CD4-positive, alpha-beta T cell treated with Interferon gamma for 1 hour (primary cell): ENCODE data around the gene RPRD1B.
A peak's percentile ranks its signal among the peaks of the same experiment; 100 is the strongest.
"Not testable (repeated sequence)": the region's sequence is repeated elsewhere in the genome, so short reads cannot be mapped to it uniquely, and the experiment has no call there.

Experiments used
- DNase-seq: peaks from one replicate; pipeline ENCODE4 v3.0.0-alpha.2; 2020

Gene RPRD1B

GRCh38 chr20:38076548-38076947, 43.0 kb downstream of the RPRD1B start:
- no peak for DNase-seq

GRCh38 chr20:38078084-38078483, 44.5 kb downstream of the RPRD1B start:
- no peak for DNase-seq

GRCh38 chr20:38079353-38079752, 45.8 kb downstream of the RPRD1B start:
- DNase-seq, result no peak

GRCh38 chr20:38081575-38081974, 48.0 kb downstream of the RPRD1B start:
- no peak for DNase-seq

GRCh38 chr20:38082894-38083293, 49.3 kb downstream of the RPRD1B start:
- DNase-seq, result no peak

GRCh38 chr20:38083338-38084048, 49.9 kb downstream of the RPRD1B start:
- no peak for DNase-seq

GRCh38 chr20:38084425-38084951, 50.9 kb downstream of the RPRD1B start:
- DNase-seq, result no peak

GRCh38 chr20:38085026-38085425, 51.5 kb downstream of the RPRD1B start:
- DNase-seq, result no peak

GRCh38 chr20:38089500-38089899, 56.0 kb downstream of the RPRD1B start:
- no peak for DNase-seq

GRCh38 chr20:38090061-38090460, 56.5 kb downstream of the RPRD1B start:
- no peak for DNase-seq

- DNase-seq, result no peak
These were observed 58.1 kb downstream of the RPRD1B start for GRCh38 chr20:38091441-38092216.

GRCh38 chr20:38092260-38092857, 58.8 kb downstream of the RPRD1B start:
- no peak for DNase-seq

- DNase-seq, result no peak
These were observed 59.4 kb downstream of the RPRD1B start for GRCh38 chr20:38092915-38093314.

- no peak for DNase-seq
These were observed 60.1 kb downstream of the RPRD1B start for GRCh38 chr20:38093641-38094077.

- DNase-seq, result peak; percentile 66
These were observed 60.9 kb downstream of the RPRD1B start for GRCh38 chr20:38094373-38094891.

GRCh38 chr20:38095017-38095686, 61.6 kb downstream of the RPRD1B start:
- DNase-seq, result no peak

GRCh38 chr20:38098952-38099351, 65.4 kb downstream of the RPRD1B start:
- DNase-seq, result no peak

GRCh38 chr20:38102206-38102605, 68.7 kb downstream of the RPRD1B start:
- not testable (repeated sequence) for DNase-seq

GRCh38 chr20:38104285-38104684, 70.7 kb downstream of the RPRD1B start:
- no peak for DNase-seq

GRCh38 chr20:38106461-38106860, 72.9 kb downstream of the RPRD1B start:
- no peak for DNase-seq

GRCh38 chr20:38107386-38107785, 73.8 kb downstream of the RPRD1B start:
- not testable (repeated sequence) for DNase-seq

- DNase-seq, result not testable (repeated sequence)
These were observed 74.4 kb downstream of the RPRD1B start for GRCh38 chr20:38107916-38108315.
